HepG2 (cell line): ENCODE measurements around the gene MLLT11. TPM values are rescaled to one million over a fixed set of nuclear protein-coding genes. Genes with fewer than 3 reads are reported as not detected.

Experiments used
- CSRNP2 ChIP-seq: sonication (generic); formaldehyde crosslinking; conservative IDR thresholded peaks from 2 replicates; pipeline ENCODE4 v1.8.0; 2022; ENCODE audit warnings: low read depth, missing genetic modification reagents
- FOXO4 ChIP-seq: sonication (generic); formaldehyde crosslinking; conservative IDR thresholded peaks from 2 replicates; pipeline ENCODE4 v1.8.1; 2023; ENCODE audit warnings: missing genetic modification reagents
- GATA4 ChIP-seq: sonication (generic); IDR thresholded peaks from 2 replicates; pipeline ENCODE4 v1.6.1; 2016; ENCODE audit warnings: antibody characterized with exemption, low read depth, borderline replicate concordance
- HNF1A ChIP-seq, 2 experiments: sonication (generic) in 1 of 2; formaldehyde crosslinking in 1 of 2; IDR thresholded peaks; 2 replicates each; pipeline versions ENCODE4 v1.4.0 to v1.6.1; 2016 to 2020; ENCODE audit warnings: borderline replicate concordance in 1 of 2, low read depth in 1 of 2, mild to moderate bottlenecking in 1 of 2, missing genetic modification reagents in 1 of 2
- JUND ChIP-seq: sonication (generic); formaldehyde crosslinking; IDR thresholded peaks from 2 replicates; pipeline ENCODE4 v1.8.0; 2022; ENCODE audit warnings: mild to moderate bottlenecking, missing genetic modification reagents
- KLF15 ChIP-seq: sonication (generic); formaldehyde crosslinking; IDR thresholded peaks from 2 replicates; pipeline ENCODE4 v1.8.1; 2023; ENCODE audit warnings: borderline replicate concordance, mild to moderate bottlenecking, inconsistent platforms, missing genetic modification reagents, mixed read lengths
- MLXIP ChIP-seq: sonication (generic); formaldehyde crosslinking; IDR thresholded peaks from 2 replicates; pipeline ENCODE4 v1.9.0; 2021; ENCODE audit warnings: missing genetic modification reagents, borderline replicate concordance
- RFX3 ChIP-seq: IDR thresholded peaks from 2 replicates; pipeline ENCODE4 v1.6.1; 2016; ENCODE audit warnings: missing biosample characterization, missing genetic modification reagents
- ZBTB37 ChIP-seq: sonication (generic); formaldehyde crosslinking; IDR thresholded peaks from 2 replicates; pipeline ENCODE4 v1.4.0; 2020; ENCODE audit warnings: mild to moderate bottlenecking, missing genetic modification reagents
- ZNF101 ChIP-seq: sonication (generic); formaldehyde crosslinking; IDR thresholded peaks from 2 replicates; pipeline ENCODE4 v1.4.0; 2020; ENCODE audit warnings: mild to moderate bottlenecking, low read depth, missing genetic modification reagents, borderline replicate concordance
- ZNF414 ChIP-seq: sonication (generic); formaldehyde crosslinking; IDR thresholded peaks from 2 replicates; pipeline ENCODE4 v1.5.0; 2020; ENCODE audit warnings: missing genetic modification reagents
- ZNF691 ChIP-seq: sonication (generic); formaldehyde crosslinking; IDR thresholded peaks from 2 replicates; pipeline ENCODE4 v1.4.0; 2020; ENCODE audit warnings: missing genetic modification reagents, low read depth, mild to moderate bottlenecking, borderline replicate concordance
- polyA plus RNA-seq, 8 experiments: library from polyadenylated mRNA; depleted of rRNA in 3 of 8; stranded (reverse) in 7 of 8; unstranded in 1 of 8; fragments of >200 nt; fragmentation: Illumina TruSeq in 4 of 8; extraction: Trizol in 4 of 8; gene quantifications; 2 replicates each; pipeline versions ENCODE4 v1.2.1 to v1.2.3, GENCODE V29; 2011 to 2016; ENCODE audit warnings: low read depth in 4 of 8, missing spikeins in 1 of 8, mixed read lengths in 1 of 8; ENCODE audit not compliant: insufficient read depth in 1 of 8
- total RNA-seq, 5 experiments: library from RNA; depleted of rRNA; stranded (reverse); fragments of >200 nt; fragmentation: Illumina TruSeq; extraction: Trizol; gene quantifications; 2 replicates each; pipeline ENCODE4 v1.2.3, GENCODE V29; 2016; ENCODE audit warnings: low read depth in 1 of 5

The MLLT11 gene
- total and polyA plus RNA-seq, 2 of the 13 experiments (the other 11 are each of a cell fraction or from before 2014, with no cell fraction given) = 0.21 to 0.22 TPM

GRCh38 chr1:151059109-151060006 lies 839 bp upstream of the MLLT11 start, which contains the start of gene CDC42SE1 (continued):
- TF ChIP-seq FOXO4 (CRISPR knock-in tag) (no peak), JUND (CRISPR knock-in tag) (no peak), GATA4 (no peak), ZNF414 (CRISPR knock-in tag) (no peak), RFX3 (no peak), ZNF101 (no peak), MLXIP (CRISPR knock-in tag) (no peak), KLF15 (CRISPR knock-in tag) (no peak), HNF1A (IDR thresholded peaks at IDR 0.05; ENCODE audit: low read depth) (no peak), HNF1A (CRISPR knock-in tag; IDR thresholded peaks at IDR 0.05; ENCODE audit: borderline replicate concordance) (peak; percentile 40; the same call in 1 of the 2 replicates), ZNF691 (CRISPR knock-in tag) (peak; percentile 65; the same call in 1 of the 2 replicates), ZBTB37 (CRISPR knock-in tag) (no peak), CSRNP2 (CRISPR knock-in tag) (no peak)
